ENCODE data around the gene EYA3. TPM values are rescaled to one million over a fixed set of nuclear protein-coding genes. Genes with fewer than 3 reads are reported as not detected.

EYA3 gene
- 9.9 TPM for total RNA-seq

GRCh38 chr1:28088168-28088961, at the start of gene EYA3:
EYA3 (minus strand) TSS chr1:28088610; CDS start chr1:28058026, 30,584 bp downstream.
- peak within 1 kb of the TSS; percentile 93 for H3K27ac ChIP-seq (ENCODE audit: low read depth, low read length)
- no peaks in the 10 kb centered on the region for H3K9me3 ChIP-seq (ENCODE audit: control insufficient read depth in 3 of 3, low read length in 3 of 3)
- peak within 1 kb of the TSS; percentile 99 to 100 (median 100) for H3K4me3 ChIP-seq (ENCODE audit: low read length in 3 of 3)
- no peaks in the 10 kb centered on the region for H3K36me3 ChIP-seq (ENCODE audit: control insufficient read depth in 3 of 3, insufficient read depth in 3 of 3, low read length in 3 of 3)
- H3K27me3 ChIP-seq (ENCODE audit: control insufficient read depth in 3 of 3, insufficient read depth in 3 of 3, low read length in 3 of 3), result no peaks in the 10 kb centered on the region
- H3K4me1 ChIP-seq (ENCODE audit: control insufficient read depth in 3 of 3, insufficient read depth in 3 of 3, low read length in 3 of 3), result peaks cover 19 to 22% (median 21%) of the 10 kb centered on the region in 3 donors
- H3K9ac ChIP-seq (ENCODE audit: low read depth in 1 of 3, low read length in 3 of 3), result peak within 1 kb of the TSS; percentile 95 to 100 (median 97)

- H3K4me3 ChIP-seq (ENCODE audit: low read length in 3 of 3), result no peak overlapping the region
- no peaks in the 10 kb centered on the region for H3K9me3 ChIP-seq (ENCODE audit: control insufficient read depth in 3 of 3, low read length in 3 of 3)
- H3K27ac ChIP-seq (ENCODE audit: low read depth, low read length), result no peak overlapping the region
- H3K36me3 ChIP-seq (ENCODE audit: control insufficient read depth in 3 of 3, insufficient read depth in 3 of 3, low read length in 3 of 3), result no peaks in the 10 kb centered on the region
- no peaks in the 10 kb centered on the region for H3K4me1 ChIP-seq (ENCODE audit: control insufficient read depth in 3 of 3, insufficient read depth in 3 of 3, low read length in 3 of 3)
- H3K9ac ChIP-seq (ENCODE audit: low read depth in 1 of 3, low read length in 3 of 3), result no peak overlapping the region
- no peaks in the 10 kb centered on the region for H3K27me3 ChIP-seq (ENCODE audit: control insufficient read depth in 3 of 3, insufficient read depth in 3 of 3, low read length in 3 of 3)
Observed at GRCh38 chr1:28136922-28137613, 48.7 kb upstream of the EYA3 start.

- no peak overlapping the region for H3K27ac ChIP-seq (ENCODE audit: low read depth, low read length)
- no peaks in the 10 kb centered on the region for H3K9me3 ChIP-seq (ENCODE audit: control insufficient read depth in 3 of 3, low read length in 3 of 3)
- H3K4me3 ChIP-seq (ENCODE audit: low read length in 3 of 3), result no peak overlapping the region
- H3K9ac ChIP-seq (ENCODE audit: low read depth in 1 of 3, low read length in 3 of 3), result no peak overlapping the region
- H3K36me3 ChIP-seq (ENCODE audit: control insufficient read depth in 3 of 3, insufficient read depth in 3 of 3, low read length in 3 of 3), result no peaks in the 10 kb centered on the region
- no peaks in the 10 kb centered on the region for H3K27me3 ChIP-seq (ENCODE audit: control insufficient read depth in 3 of 3, insufficient read depth in 3 of 3, low read length in 3 of 3)
- H3K4me1 ChIP-seq (ENCODE audit: control insufficient read depth in 3 of 3, insufficient read depth in 3 of 3, low read length in 3 of 3), result no peaks in the 10 kb centered on the region
Observed at GRCh38 chr1:28136169-28136921, 47.9 kb upstream of the EYA3 start.

GRCh38 chr1:28135371-28136168, 47.2 kb upstream of the EYA3 start:
- H3K9ac ChIP-seq (ENCODE audit: low read depth in 1 of 3, low read length in 3 of 3), result no peak overlapping the region
- no peaks in the 10 kb centered on the region for H3K4me1 ChIP-seq (ENCODE audit: control insufficient read depth in 3 of 3, insufficient read depth in 3 of 3, low read length in 3 of 3)
- H3K4me3 ChIP-seq (ENCODE audit: low read length in 3 of 3), result no peak overlapping the region
- H3K27me3 ChIP-seq (ENCODE audit: control insufficient read depth in 3 of 3, insufficient read depth in 3 of 3, low read length in 3 of 3), result no peaks in the 10 kb centered on the region
- no peaks in the 10 kb centered on the region for H3K36me3 ChIP-seq (ENCODE audit: control insufficient read depth in 3 of 3, insufficient read depth in 3 of 3, low read length in 3 of 3)
- no peak overlapping the region for H3K27ac ChIP-seq (ENCODE audit: low read depth, low read length)
- H3K9me3 ChIP-seq (ENCODE audit: control insufficient read depth in 3 of 3, low read length in 3 of 3), result no peaks in the 10 kb centered on the region

- Histone ChIP-seq H3K27ac (ENCODE audit: low read depth, low read length) (no peak overlapping the region), H3K9ac (ENCODE audit: low read depth in 1 of 3, low read length in 3 of 3) (no peak overlapping the region), H3K36me3 (ENCODE audit: control insufficient read depth in 3 of 3, insufficient read depth in 3 of 3, low read length in 3 of 3) (no peaks in the 10 kb centered on the region), H3K4me1 (ENCODE audit: control insufficient read depth in 3 of 3, insufficient read depth in 3 of 3, low read length in 3 of 3) (no peaks in the 10 kb centered on the region), H3K4me3 (ENCODE audit: low read length in 3 of 3) (no peak overlapping the region), H3K9me3 (ENCODE audit: control insufficient read depth in 3 of 3, low read length in 3 of 3) (no peaks in the 10 kb centered on the region), H3K27me3 (ENCODE audit: control insufficient read depth in 3 of 3, insufficient read depth in 3 of 3, low read length in 3 of 3) (no peaks in the 10 kb centered on the region)
Observed at GRCh38 chr1:28134651-28135207, 46.3 kb upstream of the EYA3 start.

- Histone ChIP-seq H3K27me3 (ENCODE audit: control insufficient read depth in 3 of 3, insufficient read depth in 3 of 3, low read length in 3 of 3) (peaks cover 0 to 3% (median 0%) of the 10 kb centered on the region in 3 donors), H3K36me3 (ENCODE audit: control insufficient read depth in 3 of 3, insufficient read depth in 3 of 3, low read length in 3 of 3) (no peaks in the 10 kb centered on the region), H3K4me3 (ENCODE audit: low read length in 3 of 3) (no peak overlapping the region), H3K4me1 (ENCODE audit: control insufficient read depth in 3 of 3, insufficient read depth in 3 of 3, low read length in 3 of 3) (peaks cover 0 to 3% (median 0%) of the 10 kb centered on the region in 3 donors), H3K9me3 (ENCODE audit: control insufficient read depth in 3 of 3, low read length in 3 of 3) (no peaks in the 10 kb centered on the region), H3K27ac (ENCODE audit: low read depth, low read length) (no peak overlapping the region), H3K9ac (ENCODE audit: low read depth in 1 of 3, low read length in 3 of 3) (no peak overlapping the region)
Observed at GRCh38 chr1:28132171-28133167, 44.1 kb upstream of the EYA3 start.

GRCh38 chr1:28130901-28131300, 42.5 kb upstream of the EYA3 start:
- H3K9ac ChIP-seq (ENCODE audit: low read depth in 1 of 3, low read length in 3 of 3), result no peak overlapping the region
- no peak overlapping the region for H3K4me3 ChIP-seq (ENCODE audit: low read length in 3 of 3)
- peaks cover 0 to 3% (median 0%) of the 10 kb centered on the region in 3 donors for H3K27me3 ChIP-seq (ENCODE audit: control insufficient read depth in 3 of 3, insufficient read depth in 3 of 3, low read length in 3 of 3)
- peaks cover 0 to 3% (median 0%) of the 10 kb centered on the region in 3 donors for H3K4me1 ChIP-seq (ENCODE audit: control insufficient read depth in 3 of 3, insufficient read depth in 3 of 3, low read length in 3 of 3)
- no peaks in the 10 kb centered on the region for H3K36me3 ChIP-seq (ENCODE audit: control insufficient read depth in 3 of 3, insufficient read depth in 3 of 3, low read length in 3 of 3)
- H3K9me3 ChIP-seq (ENCODE audit: control insufficient read depth in 3 of 3, low read length in 3 of 3), result no peaks in the 10 kb centered on the region
- no peak overlapping the region for H3K27ac ChIP-seq (ENCODE audit: low read depth, low read length)

- Histone ChIP-seq H3K36me3 (ENCODE audit: control insufficient read depth in 3 of 3, insufficient read depth in 3 of 3, low read length in 3 of 3) (no peaks in the 10 kb centered on the region), H3K4me1 (ENCODE audit: control insufficient read depth in 3 of 3, insufficient read depth in 3 of 3, low read length in 3 of 3) (peaks cover 0 to 3% (median 0%) of the 10 kb centered on the region in 3 donors), H3K9ac (ENCODE audit: low read depth in 1 of 3, low read length in 3 of 3) (no peak overlapping the region), H3K27me3 (ENCODE audit: control insufficient read depth in 3 of 3, insufficient read depth in 3 of 3, low read length in 3 of 3) (peaks cover 0 to 3% (median 0%) of the 10 kb centered on the region in 3 donors), H3K9me3 (ENCODE audit: control insufficient read depth in 3 of 3, low read length in 3 of 3) (no peaks in the 10 kb centered on the region), H3K27ac (ENCODE audit: low read depth, low read length) (no peak overlapping the region), H3K4me3 (ENCODE audit: low read length in 3 of 3) (no peak overlapping the region)
Observed at GRCh38 chr1:28129150-28129549, 40.7 kb upstream of the EYA3 start.

Measured in skeletal muscle tissue (tissue), 4 donors.